Measurements from ENCODE around the gene UTP11.
"Not testable (repeated sequence)": the region's sequence is repeated elsewhere in the genome, so short reads cannot be mapped to it uniquely, and the experiment has no call there.

The UTP11 gene

DNA sequence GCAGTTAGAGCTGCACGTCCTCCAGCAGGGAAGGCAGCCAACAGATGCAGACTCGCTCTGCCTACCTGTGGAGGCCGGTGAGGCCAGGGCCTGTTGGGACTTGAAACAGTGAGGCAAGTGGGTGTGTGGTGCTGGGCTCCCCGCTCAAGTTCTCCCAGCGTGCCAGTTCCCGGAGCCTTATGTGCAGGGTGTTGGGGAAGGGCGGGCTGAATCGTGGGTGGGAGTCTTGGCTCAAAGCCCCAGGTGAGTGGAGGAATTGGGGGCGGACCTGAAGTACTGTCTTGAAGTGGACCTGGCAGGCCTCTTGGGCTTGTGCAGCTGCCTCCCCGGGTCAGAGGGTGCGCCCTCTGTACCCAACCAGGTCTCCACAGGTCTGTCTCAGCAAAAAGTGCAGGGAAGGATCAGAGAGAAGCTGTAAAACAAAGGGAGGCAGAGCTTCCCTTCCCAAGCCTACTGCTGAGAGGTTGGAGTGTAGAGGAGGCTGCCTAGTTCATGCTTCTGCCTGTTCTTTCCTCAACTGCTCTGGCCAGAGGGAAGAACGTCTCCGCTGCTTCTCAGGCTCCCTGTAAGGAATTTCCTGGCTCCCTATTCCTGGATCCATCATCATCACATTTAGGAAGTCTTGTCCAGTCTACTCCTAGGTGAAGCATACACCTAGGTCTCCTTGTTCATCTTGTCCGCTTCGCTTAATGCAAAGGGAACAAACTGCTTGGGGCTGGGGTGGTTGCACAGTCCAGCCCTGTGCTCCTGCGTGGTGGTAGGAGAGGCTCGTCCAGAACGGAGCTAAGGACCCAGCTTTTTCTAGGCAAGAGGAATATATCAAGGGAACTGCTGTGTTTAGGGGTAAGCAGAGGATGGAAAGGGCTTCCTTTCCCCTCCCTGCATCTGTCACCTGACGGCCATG lies 14.9 kb downstream of the UTP11 start:
- no peak for DNase-seq (ENCODE audit: low spot score)

- no peak for DNase-seq (ENCODE audit: low spot score)
Measured at GRCh38 chr1:38028105-38028591, 15.6 kb downstream of the UTP11 start.

GRCh38 chr1:38028671-38029070 lies 16.1 kb downstream of the UTP11 start:
- no peak for DNase-seq (ENCODE audit: low spot score)

GRCh38 chr1:38029081-38029681 lies 16.6 kb downstream of the UTP11 start:
- no peak for DNase-seq (ENCODE audit: low spot score)

DNA sequence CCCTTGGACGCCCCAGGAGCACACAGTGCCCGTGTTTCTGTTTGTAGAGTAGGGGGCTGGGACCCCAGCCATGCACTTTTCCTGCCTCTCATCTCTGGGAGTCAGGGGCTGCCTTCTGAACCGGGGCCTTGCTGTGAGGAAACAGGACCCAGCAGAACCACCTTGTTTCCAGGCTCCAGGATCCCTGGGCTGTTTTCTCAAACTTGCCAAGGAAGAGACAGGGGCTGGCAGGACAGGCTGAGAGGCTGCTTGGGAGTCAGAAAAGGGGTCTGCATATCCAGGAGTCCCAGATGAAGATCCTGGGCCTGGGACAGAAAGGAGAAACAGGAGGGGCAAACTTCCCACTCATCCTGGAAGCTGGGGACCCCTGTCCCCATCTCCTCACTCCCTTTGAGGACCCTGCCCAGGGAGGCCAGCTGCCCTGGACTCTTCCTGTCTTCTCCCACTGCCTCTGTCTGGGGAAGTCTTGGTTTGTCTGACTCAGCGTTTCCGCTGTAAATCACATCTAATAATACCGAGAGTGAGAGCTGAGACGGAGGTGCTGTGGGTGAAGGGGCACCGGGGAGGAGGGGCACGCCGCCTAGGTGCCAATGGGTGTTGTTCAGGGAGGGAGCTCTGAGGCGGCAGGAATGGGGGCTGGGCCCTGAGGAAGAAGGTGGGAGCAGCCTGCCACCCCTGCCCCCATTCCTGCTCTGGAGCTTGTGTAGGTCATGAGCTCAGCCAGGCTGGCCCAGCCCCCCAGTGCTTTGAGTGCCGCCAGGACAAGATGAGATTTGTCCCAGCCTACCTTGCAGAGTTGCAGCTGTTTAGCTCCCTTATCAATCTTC lies 17.4 kb downstream of the UTP11 start:
- DNase-seq (ENCODE audit: low spot score), result peak; percentile 35

GRCh38 chr1:38030596-38031512 lies 18.3 kb downstream of the UTP11 start:
- no peak for DNase-seq (ENCODE audit: low spot score)

DNA sequence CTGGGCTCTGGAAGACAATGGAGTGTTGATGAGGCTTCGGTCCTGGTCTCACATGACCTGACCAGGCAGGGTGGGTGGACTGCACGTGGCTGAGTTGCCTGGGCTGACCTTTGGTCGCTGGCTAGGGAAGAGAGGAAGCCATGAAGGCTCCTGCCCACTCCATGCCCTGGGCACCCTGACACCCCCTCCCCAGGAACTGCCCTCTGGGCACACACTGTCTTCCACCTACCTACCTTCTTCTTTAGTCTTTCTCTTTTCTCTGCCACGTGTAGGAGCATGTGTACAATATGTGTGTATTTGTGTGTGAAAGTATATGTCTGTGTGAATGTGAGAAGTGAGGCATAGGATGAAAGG lies 19.0 kb downstream of the UTP11 start:
- DNase-seq (ENCODE audit: low spot score), result no peak

GRCh38 chr1:38032992-38033391 lies 20.5 kb downstream of the UTP11 start:
- DNase-seq (ENCODE audit: low spot score), result not testable (repeated sequence)

GRCh38 chr1:38034871-38035270 lies 22.3 kb downstream of the UTP11 start:
- no peak for DNase-seq (ENCODE audit: low spot score)

- DNase-seq (ENCODE audit: low spot score), result no peak
Measured at GRCh38 chr1:38037221-38037939, 24.8 kb downstream of the UTP11 start.

DNA sequence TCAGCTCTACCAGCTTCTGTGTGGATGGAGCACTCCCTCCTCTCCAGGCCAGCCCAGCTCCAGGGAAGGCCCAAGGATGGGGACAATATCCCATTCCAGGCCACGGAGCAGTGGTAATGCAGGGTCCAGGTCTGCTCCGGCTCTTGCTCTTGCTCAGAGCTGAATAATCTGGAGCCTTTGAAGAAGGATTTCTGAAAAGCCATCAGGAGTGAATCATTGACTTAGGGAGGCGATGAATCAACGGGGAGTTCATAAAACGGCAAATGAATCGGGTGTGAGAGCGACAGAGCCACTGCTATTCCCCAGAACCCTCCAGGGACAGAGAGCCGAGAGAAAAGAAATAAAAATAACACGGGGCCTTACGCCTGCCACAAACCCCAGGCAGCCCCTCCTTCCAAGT lies 26.3 kb downstream of the UTP11 start:
- peak; percentile 34 for DNase-seq (ENCODE audit: low spot score)

DNA sequence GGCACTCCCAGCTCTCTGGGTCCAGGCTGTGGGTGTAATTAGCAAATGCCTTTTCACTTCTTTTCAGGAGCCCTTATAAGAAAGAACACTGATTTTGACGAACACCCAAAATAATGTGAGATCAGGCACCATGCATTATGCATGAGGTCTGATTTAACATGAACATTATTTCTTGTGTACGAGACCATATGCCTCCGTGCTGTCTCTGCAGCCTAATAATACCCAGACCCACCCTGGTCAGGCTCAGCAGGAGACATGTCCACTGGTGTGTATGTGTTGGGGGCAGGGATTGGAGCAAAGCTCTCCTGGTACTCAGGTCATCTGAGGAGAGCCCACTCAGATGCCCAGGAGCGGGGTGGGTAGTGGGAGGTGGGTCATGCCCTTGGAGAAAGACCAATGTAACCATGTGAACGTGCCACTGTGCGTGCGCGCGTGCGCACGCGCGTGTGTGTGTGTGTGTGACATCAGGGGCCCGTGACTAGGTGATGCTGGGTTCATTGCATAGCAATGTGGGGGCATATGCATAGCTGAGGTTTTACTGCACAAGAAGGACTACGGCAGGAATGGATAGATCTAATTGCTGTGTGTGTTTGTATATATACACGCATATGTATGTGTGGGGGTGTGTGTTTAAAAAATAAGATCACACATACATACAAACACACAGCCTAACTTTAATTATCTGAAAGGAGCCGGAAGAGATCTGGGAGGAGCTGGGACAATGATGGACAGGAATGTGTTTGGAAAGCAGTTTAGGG lies 27.0 kb downstream of the UTP11 start:
- no peak for DNase-seq (ENCODE audit: low spot score)

- no peak for DNase-seq (ENCODE audit: low spot score)
Measured at GRCh38 chr1:38041936-38042834, 29.7 kb downstream of the UTP11 start.

- DNase-seq (ENCODE audit: low spot score), result no peak
Measured at GRCh38 chr1:38043036-38043747, 30.7 kb downstream of the UTP11 start.

DNA sequence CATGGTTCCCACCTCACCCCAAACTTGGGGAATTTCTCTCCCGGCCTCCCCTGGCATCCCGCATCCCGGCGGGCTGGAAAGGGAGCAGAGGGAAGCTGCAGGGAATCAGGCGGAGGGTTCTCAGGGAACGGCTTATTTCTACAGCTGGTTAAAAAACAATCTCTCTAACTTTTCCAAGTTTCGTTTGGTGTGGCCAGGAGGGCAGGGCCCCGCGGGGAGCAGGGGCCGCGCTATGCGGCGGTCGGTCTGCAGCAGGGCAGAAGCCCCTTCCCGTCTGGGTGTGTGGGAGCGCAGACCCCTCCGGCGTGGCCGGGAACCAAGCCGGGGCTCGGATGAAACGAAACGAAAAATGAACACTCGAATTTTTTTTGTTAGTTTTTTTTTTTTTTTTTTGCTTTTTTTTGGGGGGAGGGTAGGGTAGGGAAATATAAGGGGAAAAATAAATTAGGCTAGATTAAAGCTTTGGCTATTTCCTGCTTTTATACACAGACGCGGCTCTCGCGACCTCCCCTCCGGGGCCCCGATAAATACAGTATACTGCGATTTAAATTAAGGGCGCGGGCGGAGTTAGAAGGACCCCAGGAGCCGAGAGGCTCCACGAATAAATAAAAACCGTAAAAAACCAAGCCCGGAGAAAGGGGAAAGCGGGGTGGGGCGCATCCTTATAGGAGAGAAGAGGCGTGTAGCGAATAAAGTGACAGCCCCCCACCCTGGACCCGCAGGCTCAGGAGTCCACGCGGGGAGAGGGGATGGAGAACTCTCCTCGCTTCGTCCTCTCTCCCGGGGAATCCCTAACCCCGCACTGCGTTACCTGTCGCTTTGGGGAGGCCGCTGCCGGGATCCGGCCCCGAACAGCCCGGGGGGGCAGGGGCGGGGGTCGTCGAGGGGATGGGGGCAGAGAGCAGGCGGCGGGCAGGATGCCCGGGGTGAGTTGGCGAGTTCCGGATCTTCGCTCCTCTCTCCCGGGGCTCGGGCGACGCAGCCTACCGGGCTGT lies 32.0 kb downstream of the UTP11 start:
- no peak for DNase-seq (ENCODE audit: low spot score)

DNA sequence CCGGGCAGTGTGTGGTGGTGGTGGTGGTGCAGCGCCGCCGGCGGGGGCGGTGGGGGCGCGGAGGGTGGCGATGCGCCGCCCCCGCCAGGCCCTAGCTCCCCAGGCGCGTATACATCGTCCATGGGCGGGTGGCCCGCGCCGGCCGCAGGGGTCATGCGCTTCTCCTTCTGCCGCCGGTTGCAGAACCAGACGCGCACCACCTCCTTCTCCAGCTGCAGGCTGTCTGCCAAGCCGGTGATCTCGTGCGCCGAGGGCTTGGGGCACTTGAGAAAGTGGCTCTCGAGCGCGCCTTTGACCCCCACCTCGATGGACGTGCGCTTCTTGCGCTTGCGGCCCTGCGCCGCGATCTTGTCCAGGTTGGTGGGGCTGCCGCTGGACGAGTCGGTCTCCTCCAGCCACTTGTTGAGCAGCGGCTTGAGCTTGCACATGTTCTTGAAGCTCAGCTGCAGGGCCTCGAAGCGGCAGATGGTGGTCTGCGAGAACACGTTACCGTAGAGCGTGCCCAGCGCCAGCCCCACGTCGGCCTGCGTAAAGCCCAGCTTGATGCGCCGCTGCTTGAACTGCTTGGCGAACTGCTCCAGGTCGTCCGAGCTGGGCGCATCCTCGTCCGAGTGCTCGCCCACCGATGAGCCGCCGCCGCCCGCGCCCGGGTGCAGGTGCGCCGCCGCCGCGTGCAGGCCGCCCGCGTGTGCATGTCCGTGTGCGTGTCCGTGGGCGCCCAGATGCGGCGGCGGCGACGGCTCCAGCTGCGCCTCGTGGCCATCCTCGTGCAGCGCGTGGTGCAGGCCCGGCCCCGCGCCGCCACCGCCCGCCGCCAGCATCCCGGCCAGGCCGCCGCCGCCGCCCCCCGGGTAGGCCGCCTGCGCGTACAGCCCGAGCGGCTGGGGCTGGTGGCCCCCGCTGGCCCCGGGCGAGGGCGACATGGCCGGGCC lies 33.1 kb downstream of the UTP11 start:
- no peak for DNase-seq (ENCODE audit: low spot score)

Data from SW480 (cell line).